Immature natural killer cell (primary cell): ENCODE measurements around the gene CXCL16. TPM values are rescaled to one million over a fixed set of nuclear protein-coding genes. Genes with fewer than 3 reads are reported as not detected.

Experiments
- DNase-seq, 3 donors: peaks; one replicate each; pipeline ENCODE4 v3.0.0; 2022; ENCODE audit warnings: mixed read lengths in 1 of 3
- H3K27ac Mint-ChIP-seq, 6 donors: one replicate each; pipeline ENCODE4 v1.8.0; 2020; ENCODE audit warnings: mixed read lengths in 6 of 6, mild to moderate bottlenecking in 5 of 6, inconsistent platforms in 4 of 6, moderate library complexity in 3 of 6
- H3K27me3 Mint-ChIP-seq, 3 donors: one replicate each; pipeline ENCODE4 v1.8.0; 2020 to 2021; ENCODE audit warnings: low read depth in 3 of 3, mild to moderate bottlenecking in 3 of 3, mixed read lengths in 3 of 3, moderate library complexity in 3 of 3, inconsistent platforms in 1 of 3
- H3K36me3 Mint-ChIP-seq, 3 donors: one replicate each; pipeline ENCODE4 v1.8.0; 2020; ENCODE audit warnings: mixed read lengths in 3 of 3, inconsistent platforms in 2 of 3, mild to moderate bottlenecking in 2 of 3
- H3K4me1 Mint-ChIP-seq, 2 donors: one replicate each; pipeline ENCODE4 v1.8.0; 2020; ENCODE audit warnings: inconsistent platforms in 2 of 2, mild to moderate bottlenecking in 2 of 2, mixed read lengths in 2 of 2, moderate library complexity in 1 of 2
- H3K4me3 Mint-ChIP-seq, 5 donors: one replicate each; pipeline ENCODE4 v1.8.0; 2020; ENCODE audit warnings: mild to moderate bottlenecking in 5 of 5, mixed read lengths in 5 of 5, inconsistent platforms in 3 of 5, moderate library complexity in 3 of 5
- H3K9me3 Mint-ChIP-seq, 6 donors: one replicate each; pipeline ENCODE4 v1.8.0; 2020; ENCODE audit warnings: mild to moderate bottlenecking in 6 of 6, mixed read lengths in 6 of 6, inconsistent platforms in 4 of 6, moderate library complexity in 3 of 6
- polyA plus RNA-seq, 3 donors: library from polyadenylated mRNA; unstranded; fragments of 300-500 nt; fragmentation: Illumina TruSeq; gene quantifications; one replicate each; pipeline ENCODE4 v1.2.3, GENCODE V29; 2021

The CXCL16 gene, protein sequence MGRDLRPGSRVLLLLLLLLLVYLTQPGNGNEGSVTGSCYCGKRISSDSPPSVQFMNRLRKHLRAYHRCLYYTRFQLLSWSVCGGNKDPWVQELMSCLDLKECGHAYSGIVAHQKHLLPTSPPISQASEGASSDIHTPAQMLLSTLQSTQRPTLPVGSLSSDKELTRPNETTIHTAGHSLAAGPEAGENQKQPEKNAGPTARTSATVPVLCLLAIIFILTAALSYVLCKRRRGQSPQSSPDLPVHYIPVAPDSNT
- polyA plus RNA-seq, result 1 to 10 TPM; 1.1 to 2.2 (median 1.1) TPM

DNA sequence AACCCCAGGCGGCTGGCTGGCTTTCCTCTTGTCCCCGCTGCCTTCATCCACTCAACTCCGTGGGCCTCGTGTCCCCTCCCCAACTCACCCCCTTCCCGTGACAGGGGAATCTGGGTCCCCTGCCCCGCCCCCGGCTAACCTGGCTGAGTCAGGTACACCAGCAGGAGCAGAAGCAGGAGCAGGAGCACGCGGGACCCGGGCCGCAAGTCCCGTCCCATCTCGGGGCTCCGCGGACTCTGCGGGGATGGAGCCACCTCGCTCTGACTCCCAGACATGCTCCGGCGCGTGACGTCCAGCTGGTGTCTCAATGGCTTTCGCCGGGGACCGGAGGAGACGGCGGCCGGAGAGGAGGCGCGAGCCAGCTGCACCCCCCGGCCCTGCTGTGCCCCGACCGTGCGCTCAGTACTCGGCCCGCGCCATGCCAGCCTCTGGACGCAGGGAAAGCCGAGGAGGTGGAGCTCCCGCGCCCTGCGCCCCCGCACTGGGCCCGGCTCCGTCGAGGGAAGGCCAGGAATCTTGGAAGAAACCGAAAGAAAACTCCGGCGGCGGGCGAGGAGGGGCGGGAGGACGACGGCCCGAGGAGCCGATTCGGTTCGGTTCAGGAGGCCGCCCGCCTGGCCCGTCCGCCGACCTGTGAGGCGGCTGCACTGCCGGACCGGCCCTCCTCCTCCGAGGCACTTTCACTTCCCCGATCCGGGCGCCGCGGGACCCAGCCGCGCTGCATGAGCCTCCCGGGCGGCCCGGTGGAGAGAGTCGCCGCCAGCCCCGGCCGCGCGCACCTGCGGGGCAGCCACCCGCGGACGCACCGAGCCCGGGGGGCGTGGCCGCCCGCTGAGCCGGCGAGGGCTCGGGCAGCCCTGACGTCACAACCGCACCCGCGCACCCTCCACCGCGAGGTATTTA, at the start of gene CXCL16, which contains the start of gene ZMYND15:
Gene CXCL16 (minus strand): TSS at position 807 of the 903 bp plus-strand sequence. CDS start 589 bp downstream, at position 218.
Gene ZMYND15 (plus strand): TSS at position 712 of the 903 bp plus-strand sequence. CDS start 716 bp downstream, outside the sequence.
- Mint-ChIP-seq H3K36me3 (peaks cover 0 to 3% (median 0%) of the 10 kb centered on the region in 3 donors), H3K27me3 (peaks cover 14 to 18% (median 16%) of the 10 kb centered on the region in 3 donors), H3K27ac (peak within 1 kb of the TSS in 3 of 6 donors; percentile 53 to 73 (median 69)), H3K9me3 (no peaks in the 10 kb centered on the region), H3K4me3 (peak within 1 kb of the TSS; percentile 85 to 89 (median 86)), H3K4me1 (peaks cover 16 to 17% of the 10 kb centered on the region in 2 donors)
- DNase-seq, result peak; percentile 46 to 54 (median 51)

DNA sequence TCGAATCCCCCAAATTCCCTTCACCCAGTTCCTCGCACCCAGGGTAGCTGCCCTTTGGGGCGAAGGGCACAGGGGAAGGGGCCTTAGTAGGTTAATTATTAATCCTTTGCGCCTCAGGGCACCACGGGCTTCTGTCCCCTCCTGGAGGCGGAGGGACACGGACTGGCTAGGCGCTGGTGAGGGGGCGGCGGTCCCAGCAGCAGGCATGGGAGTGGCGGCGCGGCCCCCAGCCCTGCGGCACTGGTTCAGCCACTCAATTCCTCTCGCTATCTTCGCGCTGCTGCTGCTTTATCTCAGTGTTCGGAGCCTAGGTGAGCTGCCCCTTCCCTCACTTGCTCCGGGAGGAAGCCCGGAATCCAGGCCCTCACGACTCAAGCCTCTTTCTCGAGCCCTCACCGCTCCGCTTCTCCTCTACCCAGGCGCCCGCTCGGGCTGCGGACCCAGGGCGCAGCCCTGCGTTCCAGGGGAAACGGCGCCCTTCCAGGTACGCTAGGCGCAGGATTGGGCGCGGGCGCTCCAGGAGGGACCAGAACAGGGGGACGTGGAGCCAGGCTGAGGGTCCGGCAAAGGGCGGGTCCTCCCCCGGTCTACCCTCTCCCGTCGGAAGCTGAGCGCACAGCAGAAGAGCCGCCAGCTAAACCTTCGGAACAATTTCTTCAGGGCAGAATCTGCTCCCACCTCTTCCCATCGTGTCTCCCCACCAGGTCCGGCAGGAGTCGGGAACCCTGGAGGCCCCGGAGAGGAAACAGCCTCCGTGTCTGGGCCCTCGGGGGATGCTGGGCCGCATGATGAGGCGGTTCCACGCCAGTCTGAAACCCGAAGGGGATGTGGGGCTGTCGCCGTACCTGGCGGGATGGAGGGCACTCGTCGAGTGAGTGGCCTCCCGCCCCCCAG, 49.3 kb upstream of the CXCL16 start, which contains the start of gene GLTPD2:
Gene GLTPD2 (plus strand): TSS at position 158 of the 894 bp plus-strand sequence. CDS start 48 bp downstream, at position 206.
- peak within 1 kb of the TSS in 5 of 6 donors; percentile 53 to 73 (median 62) for H3K27ac Mint-ChIP-seq
- no peaks in the 10 kb centered on the region for H3K36me3 Mint-ChIP-seq
- H3K27me3 Mint-ChIP-seq, result peaks cover 20 to 26% (median 22%) of the 10 kb centered on the region in 3 donors
- peaks cover 10 to 13% of the 10 kb centered on the region in 2 donors for H3K4me1 Mint-ChIP-seq
- no peak for DNase-seq
- no peaks in the 10 kb centered on the region for H3K9me3 Mint-ChIP-seq
- peak within 1 kb of the TSS; percentile 65 to 77 (median 69) for H3K4me3 Mint-ChIP-seq

DNA sequence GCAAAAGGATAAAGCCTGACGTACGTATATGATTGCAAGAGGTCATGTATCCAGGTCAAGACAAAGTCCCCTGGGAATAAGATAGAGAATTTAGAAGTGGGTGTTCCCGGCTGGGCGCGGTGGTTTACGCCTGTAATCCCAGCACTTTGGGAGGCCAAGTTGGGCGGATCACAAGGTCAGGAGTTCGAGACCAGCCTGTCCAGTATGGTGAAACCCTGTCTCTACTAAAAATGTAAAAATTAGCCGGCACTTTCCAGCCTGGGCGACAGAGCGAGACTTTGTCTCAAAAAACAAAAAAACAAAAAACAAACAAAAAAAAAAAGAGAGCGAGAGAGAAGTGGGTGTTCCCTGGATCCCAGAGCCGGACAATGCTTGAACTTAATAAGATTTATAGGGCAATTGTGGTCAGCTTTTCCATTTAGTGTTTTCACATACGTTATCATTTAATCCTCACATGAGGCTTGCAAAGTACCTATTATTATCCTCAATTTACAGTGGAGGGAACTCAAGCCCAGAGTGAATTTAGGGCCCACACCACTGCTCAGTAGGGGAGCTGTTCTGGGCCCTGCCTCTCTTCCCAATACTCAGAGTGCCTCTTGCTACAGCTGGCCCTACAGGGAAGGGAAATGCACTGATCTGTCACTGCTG, 48.6 kb upstream of the CXCL16 start:
- peak overlapping the region; percentile 45 to 68 (median 57) for H3K4me3 Mint-ChIP-seq
- H3K4me1 Mint-ChIP-seq, result peaks cover 10 to 13% of the 10 kb centered on the region in 2 donors
- no peaks in the 10 kb centered on the region for H3K36me3 Mint-ChIP-seq
- H3K9me3 Mint-ChIP-seq, result no peaks in the 10 kb centered on the region
- peak overlapping the region in 4 of 6 donors; percentile 31 to 73 (median 60) for H3K27ac Mint-ChIP-seq
- DNase-seq, result no peak
- H3K27me3 Mint-ChIP-seq, result peaks cover 25 to 26% (median 25%) of the 10 kb centered on the region in 3 donors

DNA sequence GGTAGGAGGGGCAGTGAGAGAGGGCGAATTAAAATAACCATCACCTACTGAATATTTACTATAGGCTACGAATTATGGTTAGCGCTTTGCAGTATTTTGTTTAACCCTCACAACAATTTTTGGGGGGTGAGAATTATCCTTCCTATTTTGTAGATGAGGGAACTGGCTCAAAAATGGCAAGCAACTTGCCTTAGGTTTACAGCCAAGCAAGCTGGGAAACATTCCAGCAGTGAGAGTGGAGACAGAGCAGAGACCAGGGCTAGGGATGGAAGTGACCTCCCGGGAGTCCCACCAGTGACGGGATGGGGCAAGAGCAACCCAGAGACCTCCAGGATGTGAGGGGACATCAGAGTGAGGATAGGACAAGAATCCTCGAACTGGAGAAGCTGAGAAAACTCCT, 46.8 kb upstream of the CXCL16 start:
- Mint-ChIP-seq H3K27me3 (peaks cover 27 to 29% (median 29%) of the 10 kb centered on the region in 3 donors), H3K4me3 (no peak overlapping the region), H3K4me1 (peaks cover 10 to 13% of the 10 kb centered on the region in 2 donors), H3K27ac (no peak overlapping the region), H3K9me3 (no peaks in the 10 kb centered on the region), H3K36me3 (no peaks in the 10 kb centered on the region)
- no peak for DNase-seq

DNA sequence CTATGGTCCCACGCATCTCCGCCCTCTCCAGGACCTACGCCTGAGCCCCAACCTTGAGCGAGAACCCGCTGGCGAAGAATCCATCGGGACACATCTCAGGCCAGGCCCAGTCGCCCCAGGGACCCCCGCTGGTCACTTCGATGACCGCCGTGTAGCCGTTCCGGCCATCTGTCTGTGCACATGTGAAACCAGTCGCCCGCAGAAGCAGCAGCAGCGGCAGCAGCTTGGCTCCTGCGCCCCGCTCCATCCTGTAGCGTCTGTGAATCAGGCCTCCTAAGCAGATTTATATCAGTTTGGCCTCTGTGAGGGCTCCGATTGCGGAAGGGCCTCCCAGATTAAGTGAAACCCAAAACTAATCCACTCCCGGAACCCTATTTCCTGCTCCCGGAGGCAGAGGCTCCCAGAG, 46.4 kb upstream of the CXCL16 start, which contains the start of gene VMO1:
Gene VMO1 (minus strand): TSS at position 259 of the 406 bp plus-strand sequence. CDS start 12 bp downstream, at position 247.
- peak within 1 kb of the TSS in 2 of 5 donors; percentile 21 to 42 for H3K4me3 Mint-ChIP-seq
- no peaks in the 10 kb centered on the region for H3K9me3 Mint-ChIP-seq
- no peak for DNase-seq
- no peak within 1 kb of the TSS for H3K27ac Mint-ChIP-seq
- peaks cover 8 to 9% of the 10 kb centered on the region in 2 donors for H3K4me1 Mint-ChIP-seq
- H3K36me3 Mint-ChIP-seq, result no peaks in the 10 kb centered on the region
- H3K27me3 Mint-ChIP-seq, result peaks cover 26 to 30% (median 27%) of the 10 kb centered on the region in 3 donors

DNA sequence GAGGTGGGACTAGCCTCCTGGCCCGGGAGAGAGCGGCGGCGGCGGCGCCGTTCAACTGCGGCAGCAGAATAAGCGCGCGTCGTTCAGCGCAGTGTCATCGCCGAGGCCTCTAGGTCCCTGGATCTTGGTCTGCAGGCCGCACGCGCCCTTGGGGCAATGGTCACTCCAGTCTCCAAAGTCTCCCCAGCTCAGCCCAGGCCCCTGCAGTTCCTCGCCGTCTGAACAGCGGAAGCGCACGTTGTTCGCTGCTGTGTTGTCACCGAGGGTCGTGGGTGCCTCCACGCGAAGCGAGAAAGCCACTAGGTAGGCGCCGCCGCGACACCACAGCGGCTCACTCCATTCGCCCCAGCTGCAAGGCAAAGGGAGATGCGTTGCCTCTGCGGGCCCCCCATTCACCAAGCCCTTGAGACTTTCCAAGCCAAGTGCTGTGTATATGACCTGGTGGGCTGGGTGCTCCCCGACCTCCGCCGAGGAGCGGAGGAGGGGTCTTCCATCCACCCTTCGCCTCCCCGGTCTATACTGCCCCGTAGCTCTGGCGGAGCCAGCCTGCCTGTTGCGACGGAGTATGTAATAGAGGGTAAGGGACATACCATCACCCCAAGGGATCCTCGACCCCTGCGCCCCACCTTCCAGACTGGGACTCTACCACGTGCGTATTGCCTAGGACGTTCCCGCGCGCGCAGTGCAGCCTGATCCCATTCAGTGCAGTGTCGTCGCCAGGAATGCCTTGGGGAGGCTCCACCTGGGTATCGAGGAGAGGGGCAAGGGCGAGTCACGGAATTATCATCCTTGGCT, 45.8 kb upstream of the CXCL16 start:
- Mint-ChIP-seq H3K36me3 (no peaks in the 10 kb centered on the region), H3K27ac (no peak overlapping the region), H3K9me3 (no peaks in the 10 kb centered on the region), H3K27me3 (peaks cover 25 to 30% (median 27%) of the 10 kb centered on the region in 3 donors), H3K4me3 (peak overlapping the region in 1 of 5 donors; percentile 42), H3K4me1 (peaks cover 3 to 5% of the 10 kb centered on the region in 2 donors)
- DNase-seq, result no peak

DNA sequence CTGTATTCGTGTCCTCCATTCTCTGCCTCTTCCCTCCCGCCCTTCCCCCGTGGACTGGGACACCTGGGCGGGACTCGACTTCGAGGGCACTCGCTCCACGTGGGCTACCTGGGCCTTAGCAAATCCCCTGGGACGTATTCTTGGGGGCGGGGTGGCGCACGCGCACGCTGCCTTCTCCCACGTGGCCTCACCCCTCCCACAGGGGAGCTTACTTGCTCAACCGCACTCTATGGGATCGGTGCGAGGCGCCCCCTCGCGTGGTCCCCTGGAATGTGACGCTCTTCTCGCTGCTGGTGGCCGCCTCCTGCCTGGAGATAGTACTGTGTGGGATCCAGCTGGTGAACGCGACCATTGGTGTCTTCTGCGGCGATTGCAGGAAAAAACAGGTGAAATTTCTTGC, 42.9 kb upstream of the CXCL16 start:
- Mint-ChIP-seq H3K36me3 (no peaks in the 10 kb centered on the region), H3K4me3 (no peak overlapping the region), H3K4me1 (no peaks in the 10 kb centered on the region), H3K27me3 (peaks cover 20 to 30% (median 22%) of the 10 kb centered on the region in 3 donors), H3K27ac (no peak overlapping the region), H3K9me3 (no peaks in the 10 kb centered on the region)
- DNase-seq, result no peak

DNA sequence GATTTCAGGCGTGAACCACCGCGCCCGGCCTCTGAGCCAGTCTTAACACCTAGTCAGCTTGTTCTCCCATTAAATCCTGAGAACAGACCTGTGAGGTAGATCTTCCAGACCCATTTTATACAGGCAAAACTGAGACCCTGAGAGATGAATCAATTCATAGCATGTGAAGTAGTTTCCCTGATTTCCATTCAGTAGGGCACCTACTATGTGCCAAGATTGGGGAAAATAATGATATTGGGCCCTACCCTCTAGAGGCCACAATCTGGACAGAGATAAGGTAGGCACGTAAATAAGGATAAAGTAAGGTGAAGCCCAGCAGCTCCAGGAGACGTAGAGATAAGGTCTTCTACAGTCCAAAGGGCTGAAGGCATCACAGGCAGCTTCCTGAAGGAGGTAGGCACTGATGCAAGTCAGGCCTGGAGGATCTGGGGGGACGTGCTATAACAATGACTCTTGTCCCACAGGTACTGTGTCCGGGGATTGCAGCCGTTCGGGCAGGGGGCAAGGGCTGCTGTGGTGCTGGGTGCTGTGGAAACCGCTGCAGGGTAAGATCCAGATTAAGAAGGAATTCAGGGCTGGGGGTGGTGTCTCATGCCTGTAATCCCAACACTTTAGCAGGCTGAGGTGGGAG, 40.7 kb upstream of the CXCL16 start:
- H3K27ac Mint-ChIP-seq, result no peak overlapping the region
- no peak overlapping the region for H3K4me3 Mint-ChIP-seq
- no peaks in the 10 kb centered on the region for H3K9me3 Mint-ChIP-seq
- no peaks in the 10 kb centered on the region for H3K36me3 Mint-ChIP-seq
- H3K4me1 Mint-ChIP-seq, result no peaks in the 10 kb centered on the region
- DNase-seq, result no peak
- H3K27me3 Mint-ChIP-seq, result peaks cover 11 to 23% (median 22%) of the 10 kb centered on the region in 3 donors

DNA sequence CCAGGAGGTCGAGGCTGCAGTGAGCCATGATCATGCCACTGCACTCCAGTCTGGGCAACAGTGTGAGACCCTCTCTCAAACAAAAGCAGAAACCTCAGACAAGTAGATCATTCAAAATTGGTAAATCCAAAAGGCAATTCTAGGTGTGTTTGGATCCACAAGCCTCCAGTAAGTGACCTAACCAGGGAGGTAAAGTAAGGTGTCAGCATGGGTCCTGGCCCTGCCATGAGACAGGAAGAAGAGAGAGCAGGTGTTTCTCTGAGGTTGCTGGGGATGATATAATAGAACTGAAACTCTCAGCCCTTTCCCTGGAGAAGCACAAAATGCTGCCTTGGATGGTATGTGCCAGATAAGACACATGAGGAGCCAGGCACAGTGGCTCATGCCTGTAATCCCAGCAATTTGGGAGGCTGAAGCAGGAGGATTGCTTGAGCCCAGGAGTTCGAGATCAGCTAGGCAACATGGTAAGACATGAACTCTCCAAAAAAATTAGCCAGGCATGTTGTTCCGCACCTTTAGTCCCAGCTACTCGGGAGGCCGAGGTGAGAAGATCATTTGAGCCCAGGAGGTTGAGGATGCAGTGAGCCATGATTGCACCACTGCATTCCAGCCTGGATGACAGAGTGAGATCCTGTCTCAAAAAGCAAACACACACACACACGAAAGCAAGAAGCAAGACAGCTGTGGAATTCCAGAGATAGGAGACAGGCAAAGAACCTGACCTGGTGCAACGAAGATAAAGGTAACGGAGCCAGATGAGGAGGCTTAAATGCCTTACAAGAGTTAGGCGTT, 38.4 kb upstream of the CXCL16 start:
- Mint-ChIP-seq H3K9me3 (no peaks in the 10 kb centered on the region), H3K4me3 (no peak overlapping the region), H3K36me3 (no peaks in the 10 kb centered on the region), H3K27ac (no peak overlapping the region), H3K27me3 (peaks cover 8 to 14% (median 10%) of the 10 kb centered on the region in 3 donors), H3K4me1 (no peaks in the 10 kb centered on the region)
- DNase-seq, result no peak

DNA sequence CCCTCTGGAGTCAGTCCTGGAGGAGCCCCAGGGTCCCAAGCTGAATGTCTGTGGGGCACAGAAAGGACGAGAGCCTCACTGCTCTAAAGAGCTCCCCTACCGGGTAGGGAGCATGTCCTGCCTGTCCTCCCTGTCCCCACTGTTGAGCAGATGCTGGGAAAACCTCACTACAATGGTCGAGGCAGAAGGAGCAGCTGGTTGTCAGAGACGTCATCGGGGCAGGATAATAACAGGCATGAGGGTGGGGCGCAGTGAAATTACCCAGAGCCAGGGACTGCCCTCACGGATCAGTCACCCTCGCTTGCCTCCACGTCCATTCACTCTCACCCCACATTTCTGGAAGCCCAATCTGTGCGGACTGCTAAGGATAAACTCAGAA, 32.5 kb upstream of the CXCL16 start:
- peaks cover 5 to 8% (median 6%) of the 10 kb centered on the region in 3 donors for H3K27me3 Mint-ChIP-seq
- H3K27ac Mint-ChIP-seq, result no peak overlapping the region
- peaks cover 0 to 1% (median 0%) of the 10 kb centered on the region in 6 donors for H3K9me3 Mint-ChIP-seq
- H3K36me3 Mint-ChIP-seq, result no peaks in the 10 kb centered on the region
- H3K4me1 Mint-ChIP-seq, result no peaks in the 10 kb centered on the region
- no peak for DNase-seq
- no peak overlapping the region for H3K4me3 Mint-ChIP-seq
